ENCODE results near the gene VPS9D1.
"Not testable (repeated sequence)": the region's sequence is repeated elsewhere in the genome, so short reads cannot be mapped to it uniquely, and the experiment has no call there.

Gene VPS9D1

DNA sequence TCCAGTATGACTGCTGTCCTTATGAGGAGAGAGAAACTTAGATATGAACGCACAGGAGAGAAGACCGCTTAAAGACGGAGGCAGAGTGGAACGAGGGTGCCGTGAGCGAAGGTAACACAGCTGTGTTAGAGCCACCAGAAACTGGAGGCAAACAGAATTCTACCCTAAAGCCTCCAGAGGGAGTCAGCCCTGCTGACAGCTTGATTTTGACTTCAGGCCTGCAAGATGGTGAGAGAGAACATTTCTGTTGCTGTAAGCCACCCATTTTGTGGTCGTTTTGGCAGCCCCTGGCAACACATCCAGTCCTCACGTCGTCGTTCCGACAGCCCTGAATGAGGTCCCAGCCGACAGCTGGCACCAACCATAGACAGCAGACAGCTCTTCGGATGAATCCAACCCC lies 16.4 kb downstream of the VPS9D1 start:
- TF ChIP-seq, protein P1, sequence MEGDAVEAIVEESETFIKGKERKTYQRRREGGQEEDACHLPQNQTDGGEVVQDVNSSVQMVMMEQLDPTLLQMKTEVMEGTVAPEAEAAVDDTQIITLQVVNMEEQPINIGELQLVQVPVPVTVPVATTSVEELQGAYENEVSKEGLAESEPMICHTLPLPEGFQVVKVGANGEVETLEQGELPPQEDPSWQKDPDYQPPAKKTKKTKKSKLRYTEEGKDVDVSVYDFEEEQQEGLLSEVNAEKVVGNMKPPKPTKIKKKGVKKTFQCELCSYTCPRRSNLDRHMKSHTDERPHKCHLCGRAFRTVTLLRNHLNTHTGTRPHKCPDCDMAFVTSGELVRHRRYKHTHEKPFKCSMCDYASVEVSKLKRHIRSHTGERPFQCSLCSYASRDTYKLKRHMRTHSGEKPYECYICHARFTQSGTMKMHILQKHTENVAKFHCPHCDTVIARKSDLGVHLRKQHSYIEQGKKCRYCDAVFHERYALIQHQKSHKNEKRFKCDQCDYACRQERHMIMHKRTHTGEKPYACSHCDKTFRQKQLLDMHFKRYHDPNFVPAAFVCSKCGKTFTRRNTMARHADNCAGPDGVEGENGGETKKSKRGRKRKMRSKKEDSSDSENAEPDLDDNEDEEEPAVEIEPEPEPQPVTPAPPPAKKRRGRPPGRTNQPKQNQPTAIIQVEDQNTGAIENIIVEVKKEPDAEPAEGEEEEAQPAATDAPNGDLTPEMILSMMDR (IDR thresholded peaks at IDR 0.05): no peak
- Histone ChIP-seq H3K9me3 (no peaks in the 10 kb centered on the region), H3K4me3 (ENCODE audit: low read depth in 1 of 2, low read length in 1 of 2) (no peak overlapping the region), H3K27me3 (peaks cover 7% of the 10 kb centered on the region), H3K27ac (no peak overlapping the region), H3K4me1 (ENCODE audit: control insufficient read depth in 1 of 2, insufficient read depth in 1 of 2, low read depth in 1 of 2, low read length in 1 of 2) (peaks cover 22 to 36% of the 10 kb centered on the region in 2 experiments), H3K36me3 (peaks cover 22% of the 10 kb centered on the region)

DNA sequence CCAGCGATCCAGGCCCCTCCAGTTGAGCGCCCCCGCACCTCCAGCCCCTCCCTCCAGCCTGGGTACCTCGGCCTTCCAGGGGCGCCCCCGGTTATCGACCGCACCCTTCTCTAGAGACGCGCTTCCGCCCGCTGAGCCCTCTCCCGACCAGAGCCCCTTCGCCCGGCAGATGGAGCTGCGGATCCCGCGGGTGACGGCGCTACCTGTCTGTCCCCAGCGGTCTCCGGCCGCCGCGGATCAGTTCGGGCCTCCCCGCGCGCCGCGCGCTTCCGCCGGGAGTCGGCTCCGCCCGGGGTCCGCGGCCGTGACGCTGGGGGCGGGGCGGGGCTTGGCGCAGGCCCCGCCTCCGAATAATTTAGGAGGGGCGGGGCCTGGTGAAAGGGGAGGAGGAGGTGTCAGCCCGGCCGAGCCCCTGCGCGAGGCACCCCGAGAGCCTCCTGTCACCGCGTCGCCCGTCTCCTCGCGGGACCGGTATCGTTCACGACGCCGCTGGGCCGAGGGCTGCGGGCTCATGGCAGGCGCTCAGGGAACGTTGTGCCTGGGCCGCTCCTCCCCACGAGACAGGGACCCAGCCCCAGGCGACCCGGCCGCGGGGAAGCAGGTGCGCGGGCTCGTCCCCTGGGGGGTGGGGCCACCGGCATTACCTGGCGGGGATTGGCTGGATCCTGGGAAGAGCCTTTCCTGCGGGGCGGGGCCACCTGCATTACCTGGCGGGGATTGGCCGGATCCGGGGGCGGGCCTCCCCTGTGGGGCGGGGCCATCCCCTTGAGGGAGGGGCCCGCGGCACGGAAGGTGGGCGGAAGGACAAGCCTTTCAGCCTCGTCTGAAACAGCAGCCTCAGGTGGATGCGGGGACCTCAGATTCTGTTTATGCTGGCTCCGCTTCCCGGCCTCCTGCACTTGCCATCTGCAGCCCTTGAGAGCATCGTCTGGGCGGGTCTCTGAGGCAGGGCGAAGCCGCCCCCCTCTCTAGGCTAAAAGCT lies 19.0 kb downstream of the VPS9D1 start, which contains the start of gene SPATA2L:
Gene SPATA2L, minus strand, starts transcription at position 281 of the 982 bp plus-strand sequence. CDS start 473 bp downstream, outside the sequence.
- TF ChIP-seq, protein P1 (IDR thresholded peaks at IDR 0.05): peak; percentile 70
- peaks cover 14% of the 10 kb centered on the region for H3K36me3 ChIP-seq
- H3K4me1 ChIP-seq (ENCODE audit: control insufficient read depth in 1 of 2, insufficient read depth in 1 of 2, low read depth in 1 of 2, low read length in 1 of 2): peaks cover 22 to 36% of the 10 kb centered on the region in 2 experiments
- H3K27me3 ChIP-seq: peaks cover 7% of the 10 kb centered on the region
- H3K9me3 ChIP-seq: no peaks in the 10 kb centered on the region
- H3K27ac ChIP-seq: peak within 1 kb of the TSS; percentile 94
- peak within 1 kb of the TSS; percentile 64 to 96 for H3K4me3 ChIP-seq (ENCODE audit: low read depth in 1 of 2, low read length in 1 of 2)

DNA sequence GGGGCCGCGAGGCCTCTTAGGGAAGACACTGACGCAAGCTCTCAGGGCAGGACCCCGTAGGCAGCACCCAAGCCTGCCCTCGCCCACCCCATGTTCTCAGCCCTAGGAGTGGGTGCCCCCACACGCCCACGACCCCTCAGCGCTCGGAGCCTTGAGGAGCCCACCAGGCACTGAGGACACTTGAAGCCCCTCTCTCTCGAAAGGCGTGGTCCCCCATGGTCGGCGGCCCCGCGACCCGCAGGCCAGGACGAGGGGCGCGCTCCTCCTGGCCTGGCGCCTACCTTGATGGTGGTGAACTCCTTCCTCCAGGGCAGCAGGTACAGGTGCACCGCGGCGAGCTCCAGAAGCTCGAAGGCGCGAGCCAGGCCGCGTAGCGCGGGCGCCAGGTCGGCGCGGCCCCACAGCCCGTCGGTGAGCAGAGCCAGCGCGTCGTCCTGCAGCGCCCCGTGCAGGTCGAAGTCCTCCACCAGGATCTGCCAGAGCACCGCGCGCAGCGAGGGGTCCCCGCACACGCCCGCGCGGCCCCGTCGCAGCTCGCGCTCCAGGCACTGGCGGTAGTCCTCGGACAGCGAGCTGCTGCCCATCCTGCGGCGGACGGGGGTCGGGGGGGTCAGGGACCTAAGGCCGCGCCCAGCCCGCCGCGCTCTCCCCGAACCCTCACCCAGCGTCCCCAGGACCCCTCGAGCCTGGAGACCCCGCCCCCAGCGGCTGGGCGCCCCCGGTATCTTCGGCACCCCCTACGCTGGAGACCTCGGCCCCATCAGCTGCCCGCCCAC lies 19.9 kb downstream of the VPS9D1 start:
- no peaks in the 10 kb centered on the region for H3K9me3 ChIP-seq
- TF ChIP-seq, protein P1 (IDR thresholded peaks at IDR 0.05): no peak
- H3K4me1 ChIP-seq (ENCODE audit: control insufficient read depth in 1 of 2, insufficient read depth in 1 of 2, low read depth in 1 of 2, low read length in 1 of 2): peaks cover 17 to 29% of the 10 kb centered on the region in 2 experiments
- peak overlapping the region; percentile 64 to 96 for H3K4me3 ChIP-seq (ENCODE audit: low read depth in 1 of 2, low read length in 1 of 2)
- peaks cover 7% of the 10 kb centered on the region for H3K27me3 ChIP-seq
- H3K27ac ChIP-seq: peak overlapping the region; percentile 94
- H3K36me3 ChIP-seq: peaks cover 16% of the 10 kb centered on the region

DNA sequence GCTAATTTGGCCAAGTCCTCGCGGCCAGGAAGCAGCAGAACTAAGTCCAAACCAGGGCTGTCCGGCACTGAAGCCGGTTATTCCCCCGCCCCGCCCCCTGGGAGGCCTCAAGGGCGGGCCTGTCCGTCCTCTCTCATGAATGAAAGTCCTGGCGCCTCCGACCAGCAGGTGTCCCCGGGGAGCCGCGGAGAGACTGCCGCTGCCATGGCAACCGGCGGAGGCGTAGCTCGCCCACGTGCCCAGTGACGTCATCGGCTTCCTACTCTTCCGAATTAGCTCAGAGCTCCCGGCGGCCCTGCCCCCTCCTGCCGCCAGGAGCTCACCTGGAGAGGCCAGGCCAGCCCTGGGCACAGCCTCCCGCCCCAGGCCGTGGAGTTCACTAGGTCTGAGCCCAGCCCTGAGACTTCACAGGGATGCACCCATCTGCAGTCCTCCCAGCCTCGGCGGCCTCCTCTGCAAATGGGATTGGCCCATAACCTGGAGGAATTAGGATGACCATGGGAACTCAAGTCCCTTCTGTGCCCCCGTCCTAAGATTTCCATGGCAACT lies 20.5 kb downstream of the VPS9D1 start:
- Histone ChIP-seq H3K27me3 (peaks cover 7% of the 10 kb centered on the region), H3K4me1 (ENCODE audit: control insufficient read depth in 1 of 2, insufficient read depth in 1 of 2, low read depth in 1 of 2, low read length in 1 of 2) (peaks cover 17 to 26% of the 10 kb centered on the region in 2 experiments), H3K36me3 (peaks cover 16% of the 10 kb centered on the region), H3K27ac (peak overlapping the region; percentile 94), H3K9me3 (no peaks in the 10 kb centered on the region), H3K4me3 (ENCODE audit: low read depth in 1 of 2, low read length in 1 of 2) (peak overlapping the region; percentile 64 to 96)
- TF ChIP-seq, protein P1 (IDR thresholded peaks at IDR 0.05): peak; percentile 99

DNA sequence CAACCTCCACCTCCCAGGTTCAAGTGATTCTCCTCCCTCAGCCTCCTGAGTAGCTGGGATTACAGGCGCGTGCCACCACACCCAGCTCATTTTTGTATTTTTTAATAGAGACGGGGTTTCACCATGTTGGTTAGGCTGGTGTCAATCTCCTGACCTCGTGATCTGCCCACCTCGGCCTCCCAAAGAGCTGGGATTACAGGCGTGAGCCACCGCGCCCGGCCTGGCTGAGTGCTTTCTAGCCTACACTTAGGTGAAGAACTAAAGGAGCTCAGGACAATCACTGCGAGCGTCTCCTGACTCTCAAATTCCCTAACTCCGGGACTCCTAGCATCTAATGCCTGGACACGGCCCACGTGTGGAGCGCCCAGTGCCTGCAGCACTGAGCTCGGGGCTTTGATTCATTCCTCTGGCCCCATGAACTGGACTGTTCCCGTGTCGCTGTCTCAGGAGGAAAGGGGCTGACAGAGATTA lies 21.0 kb downstream of the VPS9D1 start:
- Histone ChIP-seq H3K27ac (peak overlapping the region; percentile 94), H3K4me1 (ENCODE audit: control insufficient read depth in 1 of 2, insufficient read depth in 1 of 2, low read depth in 1 of 2, low read length in 1 of 2) (peaks cover 17 to 26% of the 10 kb centered on the region in 2 experiments), H3K36me3 (peaks cover 16% of the 10 kb centered on the region), H3K4me3 (ENCODE audit: low read depth in 1 of 2, low read length in 1 of 2) (peak overlapping the region; percentile 64 to 96)
- not testable (repeated sequence) for H3K27me3 ChIP-seq, H3K9me3 ChIP-seq

DNA sequence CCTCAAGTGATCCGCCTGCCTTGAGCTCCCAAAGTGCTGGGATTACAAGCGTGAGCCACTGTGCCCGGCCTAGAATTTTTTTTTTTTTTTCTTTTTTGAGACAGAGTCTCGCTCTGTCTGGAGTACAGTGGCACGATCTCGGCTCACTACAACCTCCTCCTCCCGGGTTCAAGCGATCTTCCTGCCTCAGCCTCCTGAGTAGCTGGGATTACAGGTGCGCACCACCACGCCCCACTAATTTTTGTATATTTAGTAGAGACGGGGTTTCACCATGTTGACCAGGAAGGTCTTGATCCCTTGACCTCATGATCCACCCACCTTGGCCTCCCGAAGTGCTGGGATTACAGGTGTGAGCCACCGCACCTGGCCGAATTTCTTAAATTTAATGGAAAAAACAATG lies 22.0 kb downstream of the VPS9D1 start:
- not testable (repeated sequence) for H3K9me3 ChIP-seq; H3K27ac ChIP-seq; H3K27me3 ChIP-seq; H3K4me3 ChIP-seq (ENCODE audit: low read depth in 1 of 2, low read length in 1 of 2)
- peaks cover 17 to 26% of the 10 kb centered on the region in 2 experiments for H3K4me1 ChIP-seq (ENCODE audit: control insufficient read depth in 1 of 2, insufficient read depth in 1 of 2, low read depth in 1 of 2, low read length in 1 of 2)
- peaks cover 23% of the 10 kb centered on the region for H3K36me3 ChIP-seq

All from neutrophil (primary cell).